ENCODE measurements around the gene ABCG8.

- no peak for TF ChIP-seq POLR2A (IDR thresholded peaks at IDR 0.05; ENCODE audit: low read length)
- no peak for TF ChIP-seq GATA1 (IDR thresholded peaks at IDR 0.05; ENCODE audit: low read depth, low read length)
Measured at GRCh38 chr2:43831543-43832294, 7.1 kb upstream of the ABCG8 start.

Measured in erythroblast (primary cell).